Stimulated activated CD8-positive, alpha-beta memory T cell treated with anti-CD3 and anti-CD28 coated beads, Interleukin-12 subunit alpha, Interleukin-12 subunit beta, amount 100 ng/mL, for 4 hours (primary cell): Measurements from ENCODE around the gene SYT5.
"Not testable (repeated sequence)": the region's sequence is repeated elsewhere in the genome, so short reads cannot be mapped to it uniquely, and the experiment has no call there.

ENCODE experiments used
- DNase-seq: peaks from one replicate; pipeline ENCODE4 v3.0.0-alpha.2; 2020; ENCODE audit warnings: low read depth

SYT5 gene

DNA sequence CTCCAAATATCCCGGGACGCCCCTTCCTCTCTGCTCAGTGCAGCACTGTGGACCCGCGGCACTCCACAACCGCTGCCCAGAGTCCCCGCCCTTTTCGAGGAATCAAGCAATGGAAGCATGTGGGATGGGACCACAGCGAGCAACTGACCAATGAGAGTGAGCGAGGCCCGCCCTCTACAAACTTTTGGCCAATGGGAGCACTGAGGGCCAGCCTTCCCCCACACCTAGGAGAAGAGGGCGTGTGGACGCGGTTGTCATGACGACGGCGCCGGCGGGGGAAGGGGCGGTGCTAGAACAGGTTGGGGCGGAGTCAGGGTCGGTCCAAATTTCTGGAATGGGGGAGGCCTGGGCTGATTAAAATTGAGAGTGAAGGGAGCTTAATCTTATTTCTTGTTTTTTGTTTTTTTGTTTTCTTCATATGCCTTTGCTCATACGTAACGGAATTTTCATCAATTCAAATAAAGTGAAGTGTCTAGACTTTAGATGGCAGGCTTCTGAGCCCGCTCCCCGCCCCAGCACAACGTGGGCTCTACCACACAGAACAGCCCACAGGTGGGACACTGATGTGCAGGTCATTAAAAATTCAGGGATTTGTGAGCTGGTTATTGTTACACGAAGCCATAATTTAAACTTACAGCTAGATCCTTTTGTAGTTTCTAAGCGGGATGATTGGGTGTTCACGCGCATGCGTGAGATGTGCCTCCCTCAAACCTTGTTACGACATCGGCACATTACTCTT lies 13.4 kb downstream of the SYT5 start, which contains the start of gene DNAAF3:
TSS of gene DNAAF3 (minus strand) at position 84 of the 739 bp plus-strand sequence. CDS start 200 bp downstream, outside the sequence.
- DNase-seq, result no peak

DNA sequence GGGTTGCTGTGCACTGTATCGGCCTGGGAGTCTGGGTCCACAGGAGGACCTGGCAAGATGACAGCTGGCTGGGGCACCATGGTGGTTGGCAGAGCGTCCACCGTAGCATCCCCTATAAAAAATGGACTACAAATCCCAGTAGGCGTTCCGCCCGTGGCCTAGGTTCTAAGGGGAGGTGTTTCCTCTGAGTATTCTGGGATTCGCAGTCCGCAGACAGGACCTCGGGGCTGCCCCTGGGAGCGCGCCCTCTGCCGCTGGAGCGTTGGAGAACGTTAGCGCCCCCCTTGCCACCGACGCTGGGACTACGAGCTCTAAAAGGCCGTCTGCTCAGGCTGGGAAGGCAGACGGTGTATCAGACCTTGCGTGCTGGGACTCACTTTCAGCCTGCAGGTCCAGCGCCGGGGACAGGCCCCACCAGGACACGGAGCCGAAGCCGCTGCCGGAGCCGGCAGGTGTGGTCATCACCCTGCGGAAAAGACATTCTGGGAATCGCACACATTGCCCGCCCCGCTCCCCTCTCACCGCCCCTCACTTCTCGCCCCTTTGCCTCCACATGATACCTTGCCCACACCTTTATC lies 14.0 kb downstream of the SYT5 start:
- no peak for DNase-seq

GRCh38 chr19:55161571-55162322 lies 18.3 kb downstream of the SYT5 start:
- DNase-seq, result no peak

DNA sequence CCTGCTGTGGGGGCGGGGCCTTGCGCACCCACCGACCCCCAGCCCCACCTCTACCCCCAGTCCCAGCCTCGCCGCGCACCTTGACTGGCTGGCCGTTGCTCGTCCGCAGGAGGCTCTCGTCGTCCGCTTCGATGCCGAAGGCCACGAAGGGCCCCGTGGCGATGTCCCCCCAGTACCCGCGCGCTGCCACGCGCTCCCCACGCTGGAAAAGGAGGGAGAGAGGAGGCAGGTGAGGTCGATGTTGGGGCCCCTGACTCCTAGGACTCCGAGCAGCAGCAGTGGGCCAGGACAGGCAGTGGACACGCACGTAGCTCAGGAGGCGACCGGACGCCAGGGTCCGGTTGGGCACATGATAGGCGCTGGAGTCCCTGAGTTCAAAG lies 19.1 kb downstream of the SYT5 start:
- DNase-seq, result no peak

DNA sequence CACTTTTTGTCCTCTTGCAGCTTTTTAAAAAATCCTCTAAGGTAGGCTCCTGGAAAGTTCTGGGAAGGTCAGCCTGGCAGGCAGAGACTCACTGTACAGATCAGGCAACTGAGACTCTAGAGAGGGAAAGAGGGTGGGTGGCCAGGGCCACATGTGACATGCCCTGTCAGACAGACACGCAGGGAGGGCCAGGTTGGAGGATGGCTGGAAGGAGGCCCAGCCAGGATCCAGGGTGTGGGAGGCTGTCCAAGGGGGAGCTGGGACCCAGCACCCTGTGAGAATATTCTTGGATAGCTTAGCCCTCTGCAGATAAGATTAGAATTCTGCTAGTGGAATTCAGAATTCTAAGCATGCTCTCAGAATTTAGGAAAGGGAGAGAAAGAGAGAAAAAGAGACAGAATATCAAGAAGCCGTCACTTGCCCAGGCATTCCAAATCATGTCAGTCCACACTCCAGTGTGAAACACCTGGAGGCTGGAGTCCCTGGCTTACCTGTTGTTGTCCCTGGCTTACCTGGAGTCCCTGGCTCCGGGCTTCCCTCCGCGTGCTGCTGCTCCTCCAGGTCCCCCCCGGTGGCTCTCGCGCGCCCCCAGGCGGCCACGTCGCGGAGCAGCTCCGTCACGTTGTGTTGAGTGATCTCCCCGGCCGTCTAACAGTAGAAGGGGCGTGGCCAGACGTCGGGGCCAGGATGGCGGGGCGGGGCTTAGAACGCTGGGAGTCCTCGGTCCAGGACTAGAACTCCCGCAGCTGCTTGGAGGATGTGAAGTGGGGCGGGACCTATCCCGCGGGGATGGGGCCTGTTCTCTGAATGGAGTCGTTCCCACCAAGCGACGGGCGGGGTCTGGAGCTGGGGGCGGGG lies 19.7 kb downstream of the SYT5 start:
- peak; percentile 61 for DNase-seq

GRCh38 chr19:55158848-55159749 lies 21.0 kb downstream of the SYT5 start:
- DNase-seq, result no peak

DNA sequence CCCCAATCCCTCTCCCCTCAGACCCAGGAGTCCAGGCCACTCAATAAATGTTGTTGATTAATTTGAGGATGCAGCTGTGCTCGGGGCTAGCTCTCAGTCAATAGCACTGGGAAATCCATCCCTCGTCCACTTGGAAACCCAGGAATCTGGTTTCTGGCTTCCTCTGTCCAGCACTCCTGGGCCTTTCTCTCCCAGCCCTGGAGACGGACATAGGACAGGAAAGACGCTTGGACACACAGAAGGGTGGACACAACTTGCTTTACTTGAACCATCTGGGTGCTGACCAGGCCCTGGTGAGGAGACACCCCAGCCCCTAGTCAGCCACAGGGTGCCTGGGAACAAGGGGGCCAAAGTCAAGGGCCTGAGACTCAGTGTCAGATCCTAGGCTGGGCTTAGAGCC lies 21.7 kb downstream of the SYT5 start:
- DNase-seq, result no peak

- DNase-seq, result no peak
Observed at GRCh38 chr19:55157064-55157908, 22.8 kb downstream of the SYT5 start, which contains the start of gene TNNI3. TSS of gene TNNI3 (minus strand) at chr19:55157732. CDS start at chr19:55157589, 143 bp downstream.

DNA sequence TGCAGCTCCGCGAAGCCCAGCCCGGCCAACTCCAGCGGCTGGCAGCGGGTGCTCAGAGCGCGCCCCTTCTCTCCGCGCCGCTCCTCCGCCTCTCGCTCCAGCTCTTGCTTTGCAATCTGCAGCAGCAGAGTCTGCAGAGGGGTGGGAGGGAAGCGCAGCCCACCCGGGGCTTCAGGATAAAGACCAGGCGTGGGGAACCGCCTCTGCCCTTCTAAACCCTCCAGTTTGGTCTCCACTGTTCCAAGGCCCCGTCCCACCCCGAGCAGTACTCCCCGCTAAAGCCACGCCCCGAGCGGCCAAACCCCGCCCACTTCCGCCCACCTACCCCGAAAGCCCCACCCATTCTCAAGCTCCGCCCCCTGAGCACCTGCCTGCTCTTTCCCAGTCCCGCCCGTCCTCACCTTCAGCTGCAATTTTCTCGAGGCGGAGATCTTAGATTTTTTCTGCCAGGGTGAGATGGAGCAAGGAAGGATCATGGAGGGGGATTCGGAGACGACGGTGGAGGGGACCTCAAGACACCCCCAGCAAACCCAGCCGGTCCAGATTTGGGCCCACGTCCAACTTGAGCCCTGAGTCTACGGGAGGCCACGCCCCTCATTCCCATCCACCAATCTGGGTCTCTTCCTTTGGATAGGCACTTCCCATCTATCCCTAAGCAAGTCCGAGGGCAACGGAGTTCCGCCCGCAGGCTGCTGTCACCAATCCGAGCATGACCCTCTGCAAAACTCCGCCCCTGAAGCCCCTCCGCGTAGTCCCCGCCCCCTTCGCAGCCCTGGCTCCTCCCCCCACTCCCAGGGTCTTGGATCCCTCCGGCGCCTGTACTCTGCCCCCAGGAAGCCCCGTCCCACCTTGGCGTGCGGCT lies 23.7 kb downstream of the SYT5 start:
- DNase-seq, result no peak

GRCh38 chr19:55155784-55156183 lies 24.3 kb downstream of the SYT5 start:
- not testable (repeated sequence) for DNase-seq

DNA sequence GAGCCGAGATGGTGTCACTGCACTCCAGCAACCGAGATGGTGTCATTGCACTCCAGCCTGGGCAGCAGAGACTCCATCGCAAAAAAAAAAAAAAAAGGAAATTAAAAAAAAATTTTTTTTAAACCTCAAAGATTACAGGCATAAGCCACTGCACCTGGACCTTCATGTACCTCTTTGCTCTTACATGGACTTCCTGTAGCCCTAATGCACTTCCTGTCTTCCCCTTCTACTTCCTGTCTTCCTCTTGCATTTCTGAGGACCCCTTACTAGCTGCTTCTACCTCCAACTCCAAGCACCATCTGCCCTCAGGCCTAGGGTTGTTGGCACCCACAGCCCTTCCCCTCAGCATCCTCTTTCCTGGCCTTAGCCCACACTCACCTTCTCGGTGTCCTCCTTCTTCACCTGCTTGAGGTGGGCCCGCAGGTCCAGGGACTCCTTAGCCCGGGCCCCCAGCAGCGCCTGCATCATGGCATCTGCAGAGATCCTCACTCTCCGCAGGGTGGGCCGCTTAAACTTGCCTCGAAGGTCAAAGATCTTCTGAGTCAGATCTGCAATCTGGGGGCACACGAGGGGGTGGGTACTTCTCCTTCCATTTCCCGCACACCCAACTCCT lies 26.3 kb downstream of the SYT5 start:
- DNase-seq, result no peak

DNA sequence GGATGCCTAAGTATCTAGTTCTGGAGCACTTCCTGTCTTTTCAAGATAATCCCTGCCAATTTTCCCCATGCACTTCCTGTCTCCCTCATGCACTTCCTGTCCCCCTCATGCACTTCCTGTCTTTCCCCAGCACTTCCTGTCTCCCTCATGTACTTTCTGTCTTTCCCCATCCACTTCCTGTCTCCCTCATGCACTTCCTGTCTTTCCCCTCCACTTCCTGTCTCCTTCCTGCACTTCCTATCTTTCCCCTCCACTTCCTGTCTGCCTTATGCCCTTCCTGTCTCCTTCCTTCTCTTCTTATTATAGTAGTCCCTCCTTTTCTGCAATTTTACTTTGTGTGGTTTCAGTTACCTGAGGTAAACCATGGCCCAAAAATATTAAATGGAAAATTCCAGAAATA lies 28.1 kb downstream of the SYT5 start:
- no peak for DNase-seq

GRCh38 chr19:55149078-55150003 lies 30.7 kb downstream of the SYT5 start, which contains the start of gene TNNT1:
TSS of gene TNNT1 (minus strand) at chr19:55149206. CDS start at chr19:55147157, 2,049 bp downstream.
- no peak for DNase-seq

DNA sequence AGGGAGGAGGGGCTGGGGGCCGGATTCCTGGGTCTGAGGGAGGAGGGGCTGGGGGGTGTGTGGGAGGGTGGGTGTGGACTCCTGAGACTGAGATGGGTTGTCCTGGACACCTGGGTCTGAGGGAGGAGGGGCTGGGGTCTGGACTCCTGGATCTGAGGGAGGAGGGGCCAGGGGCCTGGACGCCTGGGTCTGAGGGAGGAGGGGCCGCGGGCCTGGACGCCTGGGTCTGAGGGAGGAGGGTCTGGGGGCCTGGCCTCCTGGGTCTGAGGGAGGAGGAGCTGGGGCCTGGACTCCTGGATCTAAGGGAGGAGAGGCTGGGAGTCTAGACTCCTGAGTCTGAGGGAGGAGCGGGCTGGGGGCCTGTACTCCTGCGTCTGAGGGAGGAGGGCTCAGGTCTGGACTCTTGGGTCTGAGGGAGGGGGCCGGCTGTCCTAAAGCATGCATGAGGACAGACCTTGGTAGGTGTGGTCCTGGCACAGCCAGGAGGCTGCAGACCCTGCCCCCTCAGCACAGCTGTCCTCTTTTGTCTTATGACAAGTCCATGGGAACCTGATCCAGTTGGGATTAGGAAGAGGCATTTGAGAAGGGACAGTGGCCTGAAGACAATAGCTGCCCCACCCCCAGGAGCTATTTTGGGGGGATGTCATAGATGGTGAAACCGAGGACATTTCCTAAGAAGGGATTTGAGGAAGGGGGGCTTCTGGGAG lies 32.4 kb downstream of the SYT5 start:
- no peak for DNase-seq

- no peak for DNase-seq
Observed at GRCh38 chr19:55146705-55147273, 33.3 kb downstream of the SYT5 start.

- DNase-seq, result no peak
Observed at GRCh38 chr19:55146078-55146704, 33.9 kb downstream of the SYT5 start.
